22Rv1 (cell line): Measurements from ENCODE around the gene ZSCAN30.

Source experiments
- H3K27ac ChIP-seq: fragments of 450-650 bp; 2 replicates; pipeline ENCODE4 v1.5.1; 2017
- ZFX ChIP-seq: fragments of 450-650 bp; IDR thresholded peaks from 2 replicates; pipeline ENCODE4 v1.6.1; 2017; ENCODE audit warnings: antibody characterized with exemption, borderline replicate concordance
- TF ChIP-seq, protein P1 (sequence below): fragments of 450-650 bp; IDR thresholded peaks from 2 replicates; pipeline ENCODE4 v1.5.1; 2017; ENCODE audit warnings: mild to moderate bottlenecking

The ZSCAN30 gene

DNA sequence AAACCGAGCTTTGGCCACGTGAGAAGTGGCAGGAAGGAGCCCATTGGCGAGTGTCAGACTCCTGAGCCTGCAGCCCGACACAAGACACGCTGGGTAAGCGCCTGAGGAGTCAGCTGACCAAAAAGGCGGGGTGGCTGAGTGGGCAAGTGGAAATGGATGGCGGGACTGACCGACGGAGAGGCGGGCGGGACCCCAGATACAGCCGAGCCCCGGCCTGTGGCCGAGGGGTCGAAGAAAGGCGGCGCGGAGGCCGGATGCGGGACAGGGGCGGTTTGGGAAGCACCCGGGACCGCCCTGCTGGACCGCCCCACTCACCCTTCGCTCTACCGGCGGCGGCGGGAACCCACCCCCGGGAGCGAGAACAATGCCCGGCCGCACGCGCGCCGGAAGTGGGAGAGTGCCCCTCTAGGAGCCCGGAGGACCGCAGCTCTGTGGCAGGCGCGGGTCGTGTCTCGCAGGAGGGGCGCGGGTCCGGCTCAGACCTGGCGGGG is 22.8 kb downstream of the ZSCAN30 start:
- TF ChIP-seq ZFX: no peak
- TF ChIP-seq, protein P1, sequence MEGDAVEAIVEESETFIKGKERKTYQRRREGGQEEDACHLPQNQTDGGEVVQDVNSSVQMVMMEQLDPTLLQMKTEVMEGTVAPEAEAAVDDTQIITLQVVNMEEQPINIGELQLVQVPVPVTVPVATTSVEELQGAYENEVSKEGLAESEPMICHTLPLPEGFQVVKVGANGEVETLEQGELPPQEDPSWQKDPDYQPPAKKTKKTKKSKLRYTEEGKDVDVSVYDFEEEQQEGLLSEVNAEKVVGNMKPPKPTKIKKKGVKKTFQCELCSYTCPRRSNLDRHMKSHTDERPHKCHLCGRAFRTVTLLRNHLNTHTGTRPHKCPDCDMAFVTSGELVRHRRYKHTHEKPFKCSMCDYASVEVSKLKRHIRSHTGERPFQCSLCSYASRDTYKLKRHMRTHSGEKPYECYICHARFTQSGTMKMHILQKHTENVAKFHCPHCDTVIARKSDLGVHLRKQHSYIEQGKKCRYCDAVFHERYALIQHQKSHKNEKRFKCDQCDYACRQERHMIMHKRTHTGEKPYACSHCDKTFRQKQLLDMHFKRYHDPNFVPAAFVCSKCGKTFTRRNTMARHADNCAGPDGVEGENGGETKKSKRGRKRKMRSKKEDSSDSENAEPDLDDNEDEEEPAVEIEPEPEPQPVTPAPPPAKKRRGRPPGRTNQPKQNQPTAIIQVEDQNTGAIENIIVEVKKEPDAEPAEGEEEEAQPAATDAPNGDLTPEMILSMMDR: no peak
- no peak overlapping the region for H3K27ac ChIP-seq

DNA sequence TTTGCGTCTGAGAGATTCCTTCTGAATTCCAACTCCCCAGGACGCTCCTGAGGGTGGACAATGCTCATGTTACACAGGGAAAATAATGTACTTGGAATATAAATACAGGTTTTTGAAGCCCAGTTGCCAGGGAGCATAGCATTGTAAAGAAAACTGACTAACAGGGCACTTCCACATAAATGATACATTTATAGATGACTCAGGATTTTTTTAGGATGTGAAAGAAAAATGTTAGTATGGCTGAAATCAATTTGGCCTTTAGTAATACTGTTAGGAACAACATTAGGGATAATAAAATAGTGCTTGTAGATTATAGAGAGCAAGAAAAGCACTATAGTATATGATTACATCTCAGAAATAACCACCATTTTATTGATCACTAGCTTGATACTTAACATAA is 25.6 kb downstream of the ZSCAN30 start:
- no peak for TF ChIP-seq ZFX
- TF ChIP-seq, protein P1: no peak
- no peak overlapping the region for H3K27ac ChIP-seq

DNA sequence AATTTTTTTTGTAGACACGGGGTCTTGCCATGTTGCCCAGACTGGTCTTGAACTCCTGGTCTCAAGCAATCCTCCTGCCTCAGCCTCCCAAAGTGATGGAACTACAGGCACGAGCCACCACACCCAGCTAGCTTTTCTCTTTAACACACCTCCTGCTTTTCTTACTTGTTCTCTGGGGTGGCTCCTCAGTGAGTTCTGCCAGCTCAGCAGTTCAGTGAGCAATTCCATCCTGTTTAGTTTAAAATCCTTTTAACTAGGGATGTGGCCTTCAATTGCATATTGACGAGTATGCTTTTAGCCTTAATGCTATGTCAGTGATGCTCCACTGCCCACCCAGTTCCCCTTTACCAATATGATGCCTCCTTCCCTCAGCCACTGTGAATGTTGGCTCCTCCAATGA is 33.1 kb downstream of the ZSCAN30 start:
- H3K27ac ChIP-seq: no peak overlapping the region
- no peak for TF ChIP-seq ZFX
- TF ChIP-seq, protein P1: no peak

DNA sequence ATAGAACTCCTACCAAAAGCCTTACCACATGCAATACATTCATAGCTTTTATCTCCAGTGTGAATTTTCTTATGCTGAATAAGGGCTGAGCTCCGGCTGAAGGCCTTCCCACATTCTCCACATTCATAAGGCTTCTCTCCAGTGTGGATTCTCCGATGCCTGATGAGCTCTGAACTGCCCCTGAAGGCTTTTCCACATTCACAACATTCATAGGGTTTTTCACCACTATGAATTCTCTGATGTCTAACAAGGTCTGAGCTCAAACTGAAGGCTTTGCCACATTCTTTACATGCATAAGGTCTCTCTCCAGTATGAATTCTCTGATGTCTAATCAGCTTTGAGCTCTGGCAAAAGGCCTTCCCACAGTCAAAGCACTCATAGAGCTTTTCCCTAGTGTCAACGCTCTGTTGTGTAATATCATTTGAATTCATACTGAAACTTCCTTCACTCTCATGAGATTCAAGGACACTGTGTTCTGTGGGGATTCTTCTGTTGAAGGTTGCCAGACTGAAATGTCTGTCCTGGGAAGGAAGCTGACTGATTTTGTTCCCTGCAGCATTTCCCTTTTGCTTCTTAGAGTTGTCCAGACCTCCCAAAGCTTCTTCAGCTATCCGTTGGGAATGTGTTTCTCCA is 36.3 kb downstream of the ZSCAN30 start:
- no peak overlapping the region for H3K27ac ChIP-seq
- TF ChIP-seq ZFX: no peak
- TF ChIP-seq, protein P1: no peak

DNA sequence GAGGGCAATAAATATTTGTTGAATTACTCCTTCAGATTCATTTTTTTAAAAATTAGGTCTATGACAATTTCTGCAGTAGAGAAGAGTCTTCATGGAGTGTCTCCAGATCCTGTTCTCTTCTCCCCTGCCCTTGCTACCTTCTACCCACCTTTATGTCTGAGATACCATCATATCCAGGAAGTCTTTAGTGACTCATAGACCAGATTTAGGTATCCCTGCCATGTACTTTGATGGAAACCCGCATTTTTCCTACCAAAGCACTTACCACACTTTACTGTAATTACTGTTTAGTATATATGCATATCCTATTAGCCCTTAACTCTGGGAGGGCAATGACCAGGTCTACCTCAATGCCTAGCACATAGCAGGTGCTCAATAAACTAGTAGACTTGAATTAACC is 37.6 kb downstream of the ZSCAN30 start:
- H3K27ac ChIP-seq: no peak overlapping the region
- TF ChIP-seq, protein P1: no peak
- no peak for TF ChIP-seq ZFX

DNA sequence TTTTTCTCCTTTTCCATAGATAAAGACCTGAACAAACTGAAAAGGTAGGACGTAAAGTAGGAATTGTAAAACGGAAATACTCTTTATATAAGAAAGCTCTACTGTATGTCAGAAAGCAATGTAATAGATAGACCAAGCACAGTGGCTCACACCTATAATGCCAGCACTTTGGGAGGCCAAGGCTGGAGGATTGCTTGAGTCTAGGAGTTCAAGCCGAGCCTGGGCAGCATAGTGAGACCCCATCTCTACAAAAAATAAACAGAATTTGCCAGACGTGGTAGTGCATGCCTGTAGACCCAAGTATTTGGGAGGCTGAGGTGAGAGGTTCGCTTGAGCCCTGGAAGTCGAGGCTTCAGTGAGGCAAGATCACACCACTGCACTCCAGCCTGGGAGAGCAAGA is 41.6 kb downstream of the ZSCAN30 start:
- H3K27ac ChIP-seq: no peak overlapping the region
- TF ChIP-seq, protein P1: no peak
- TF ChIP-seq ZFX: no peak

DNA sequence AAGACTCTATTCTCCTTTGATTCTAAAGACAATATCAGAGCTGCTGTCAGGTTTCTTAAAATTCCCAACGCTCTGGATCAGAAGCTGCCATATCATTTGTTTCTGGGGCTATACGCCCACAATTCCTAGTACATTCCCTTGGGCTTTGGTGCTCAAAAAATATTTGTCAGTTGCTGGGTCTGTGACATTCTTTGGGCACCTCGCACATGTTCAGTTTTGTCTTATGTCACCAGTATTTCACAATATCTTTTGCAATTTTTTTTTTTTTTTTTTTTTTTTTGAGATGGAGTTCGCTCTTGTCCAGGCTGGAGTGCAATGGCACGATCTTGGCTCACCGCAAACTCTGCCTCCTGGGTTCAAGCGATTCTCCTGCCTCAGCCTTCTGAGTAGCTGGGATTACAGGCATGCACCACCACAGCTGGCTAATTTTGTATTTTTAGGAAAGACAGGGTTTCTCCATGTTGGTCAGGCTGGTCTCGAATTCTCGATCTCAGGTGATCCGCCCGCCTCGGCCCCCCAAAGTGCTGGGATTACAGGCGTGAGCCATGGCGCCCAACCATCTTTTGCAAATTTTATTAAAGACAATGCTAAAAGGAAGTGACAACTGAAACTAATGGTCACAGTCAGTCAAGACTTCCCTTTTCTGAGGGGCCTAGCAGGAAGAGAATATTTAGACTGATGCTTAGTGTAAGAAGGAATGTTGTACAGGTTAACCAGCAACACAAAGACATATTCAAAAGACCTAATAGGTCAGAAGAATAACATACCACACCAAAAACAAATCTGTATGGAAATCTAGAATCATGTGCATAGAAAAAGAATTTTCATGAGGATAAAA is 42.4 kb downstream of the ZSCAN30 start:
- H3K27ac ChIP-seq: no peak overlapping the region
- TF ChIP-seq, protein P1: no peak
- no peak for TF ChIP-seq ZFX
